ENCODE results near the gene TRPC6.

GRCh38 chr11:101498891-101499290, 84.9 kb downstream of the TRPC6 start:
- TF ChIP-seq CTCF (conservative IDR thresholded peaks at IDR 0.05; ENCODE audit: low read length) (no peak), EZH2phosphoT487 (IDR thresholded peaks at IDR 0.05; ENCODE audit: borderline replicate concordance) (no peak)
